ENCODE measurements around the gene GTF2H4. TPM values are rescaled to one million over a fixed set of nuclear protein-coding genes. Genes with fewer than 3 reads are reported as not detected.
A peak's percentile ranks its signal among the peaks of the same experiment; 100 is the strongest.

GTF2H4 gene
- total and polyA plus RNA-seq, 5 experiments from 2014 or later: 5.1 to 33.9 (median 8.3) TPM

GRCh38 chr6:30954631-30955366 is 46.8 kb downstream of the GTF2H4 start:
- H3K4me3 Mint-ChIP-seq: peak overlapping the region; percentile 80 to 92 (median 86)
- no peak for ATAC-seq
- H3K27ac Mint-ChIP-seq: peak overlapping the region; percentile 64 to 97 (median 90)
- H3K36me3 Mint-ChIP-seq: peaks cover 0 to 2% (median 0%) of the 10 kb centered on the region in 3 donors
- H3K4me1 Mint-ChIP-seq: peaks cover 10 to 28% (median 21%) of the 10 kb centered on the region in 4 donors
- no peak for DNase-seq
- peaks cover 0 to 17% (median 0%) of the 10 kb centered on the region in 9 donors for H3K9me3 Mint-ChIP-seq
- POLR2A ChIA-PET: interaction anchor here (0.5 to 2.0 kb wide), 13 partner anchors 7 to 742 kb away, joined by 3 to 11 read pairs (median 4); partner anchors contain the start of genes GTF2H4, SFTA2, TRIM26 and TRIM39
- H3K27me3 Mint-ChIP-seq: peaks cover 0 to 26% (median 14%) of the 10 kb centered on the region in 5 donors

- ATAC-seq: peak; percentile 90 to 93
- Mint-ChIP-seq H3K27me3 (peaks cover 0 to 24% (median 7%) of the 10 kb centered on the region in 5 donors), H3K9me3 (peaks cover 0 to 10% (median 0%) of the 10 kb centered on the region in 9 donors), H3K27ac (peak overlapping the region; percentile 80 to 97 (median 92)), H3K4me1 (peaks cover 10 to 28% (median 21%) of the 10 kb centered on the region in 4 donors), H3K4me3 (peak overlapping the region; percentile 80 to 92 (median 86)), H3K36me3 (no peaks in the 10 kb centered on the region)
- POLR2A ChIA-PET: interaction anchor here (0.6 to 2.0 kb wide), 14 partner anchors 8 to 743 kb away, joined by 3 to 11 read pairs (median 4); partner anchors contain the start of genes GTF2H4, SFTA2, TRIM26 and TRIM39
- DNase-seq: peak; percentile 56 to 88 (median 71)
These were observed 47.5 kb downstream of the GTF2H4 start for GRCh38 chr6:30955367-30956042.

- Mint-ChIP-seq H3K27ac (peak overlapping the region in 3 of 10 donors; percentile 35 to 80 (median 41)), H3K9me3 (no peaks in the 10 kb centered on the region), H3K36me3 (no peaks in the 10 kb centered on the region), H3K27me3 (peaks cover 0 to 18% (median 5%) of the 10 kb centered on the region in 5 donors), H3K4me1 (peaks cover 6 to 30% (median 21%) of the 10 kb centered on the region in 4 donors), H3K4me3 (peak overlapping the region in 2 of 10 donors; percentile 16 to 26)
- ATAC-seq: no peak
- DNase-seq: no peak
- POLR2A ChIA-PET: no interaction called here
These were observed 49.7 kb downstream of the GTF2H4 start for GRCh38 chr6:30957716-30958115.

- H3K9me3 Mint-ChIP-seq: no peaks in the 10 kb centered on the region
- H3K4me1 Mint-ChIP-seq: peaks cover 14 to 25% (median 24%) of the 10 kb centered on the region in 4 donors
- DNase-seq (no peak), ATAC-seq (no peak)
- peak overlapping the region in 1 of 10 donors; percentile 53 for H3K27ac Mint-ChIP-seq
- H3K27me3 Mint-ChIP-seq: peaks cover 14 to 27% (median 22%) of the 10 kb centered on the region in 5 donors
- H3K4me3 Mint-ChIP-seq: no peak overlapping the region
- POLR2A ChIA-PET: no interaction called here
- H3K36me3 Mint-ChIP-seq: no peaks in the 10 kb centered on the region
These were observed 53.1 kb downstream of the GTF2H4 start for GRCh38 chr6:30960907-30961673.

GRCh38 chr6:30962716-30963115 is 54.7 kb downstream of the GTF2H4 start:
- H3K36me3 Mint-ChIP-seq: no peaks in the 10 kb centered on the region
- DNase-seq: no peak
- H3K4me3 Mint-ChIP-seq: no peak overlapping the region
- POLR2A ChIA-PET: no interaction called here
- H3K4me1 Mint-ChIP-seq: peaks cover 10 to 20% (median 15%) of the 10 kb centered on the region in 4 donors
- H3K9me3 Mint-ChIP-seq: no peaks in the 10 kb centered on the region
- peaks cover 15 to 34% (median 26%) of the 10 kb centered on the region in 5 donors for H3K27me3 Mint-ChIP-seq
- ATAC-seq: no peak
- no peak overlapping the region for H3K27ac Mint-ChIP-seq

GRCh38 chr6:30963641-30964040 is 55.6 kb downstream of the GTF2H4 start:
- H3K27ac Mint-ChIP-seq: no peak overlapping the region
- H3K27me3 Mint-ChIP-seq: peaks cover 15 to 30% (median 26%) of the 10 kb centered on the region in 5 donors
- no peaks in the 10 kb centered on the region for H3K9me3 Mint-ChIP-seq

More at GRCh38 chr6:30963641-30964040, 55.6 kb downstream of the GTF2H4 start:
- Mint-ChIP-seq H3K4me1 (peaks cover 10 to 16% (median 14%) of the 10 kb centered on the region in 4 donors), H3K36me3 (no peaks in the 10 kb centered on the region), H3K4me3 (no peak overlapping the region)
- ATAC-seq (no peak), DNase-seq (no peak)
- POLR2A ChIA-PET: no interaction called here

Small RNA genes within 50 kb of the gene (microRNA-seq; reads per million reads assigned to microRNA genes)
- gene MIR4640 (ENCODE audit: borderline microRNAs expressed): not detected

Other genes starting within 250 kb of the GTF2H4 start
- 10 to 100 TPM; 42.1 to 45.6 TPM for gene DHX16, start 235.2 kb upstream of the GTF2H4 start, total RNA-seq
- 10 to 100 TPM; 17.7 to 31.2 (median 18.7) TPM for gene DHX16, start 235.2 kb upstream of the GTF2H4 start, polyA plus RNA-seq
- 10 to 100 TPM; 79.0 to 82.0 TPM for gene PPP1R18, start 221.6 kb upstream of the GTF2H4 start, total RNA-seq
- 10 to 100 TPM; 79.8 to 98.6 (median 95.7) TPM for gene PPP1R18, start 221.6 kb upstream of the GTF2H4 start, polyA plus RNA-seq
- 1 to 10 TPM; 2.4 TPM for gene NRM, start 217.2 kb upstream of the GTF2H4 start, total RNA-seq
- gene NRM, start 217.2 kb upstream of the GTF2H4 start, polyA plus RNA-seq: 1 to 10 TPM; 3.7 to 5.4 (median 5.4) TPM
- 10 to 100 TPM; 50.8 to 54.9 TPM for gene MDC1, start 190.9 kb upstream of the GTF2H4 start, total RNA-seq
- gene MDC1, start 190.9 kb upstream of the GTF2H4 start, polyA plus RNA-seq: 1 to 10 TPM; 1.3 to 6.3 (median 2.8) TPM
- 100 to 1,000 TPM; 171 to 187 TPM for gene TUBB, start 187.9 kb upstream of the GTF2H4 start, total RNA-seq
- 100 to 1,000 TPM in 1 of 3 donors, 10 to 100 TPM in 2; 79.2 to 116 (median 83.3) TPM for gene TUBB, start 187.9 kb upstream of the GTF2H4 start, polyA plus RNA-seq
- gene FLOT1, start 165.5 kb upstream of the GTF2H4 start, total RNA-seq: 10 to 100 TPM; 74.1 to 79.8 TPM
- 10 to 100 TPM; 76.0 to 98.4 (median 78.4) TPM for gene FLOT1, start 165.5 kb upstream of the GTF2H4 start, polyA plus RNA-seq
- gene IER3, start 163.7 kb upstream of the GTF2H4 start, total RNA-seq: 10 to 100 TPM; 16.0 to 17.0 TPM
- gene IER3, start 163.7 kb upstream of the GTF2H4 start, polyA plus RNA-seq: 1 to 10 TPM in 2 of 3 donors, under 1 TPM in 1; 0.58 to 1.8 (median 1.5) TPM
- gene DDR1, start 23.7 kb upstream of the GTF2H4 start, total RNA-seq: 10 to 100 TPM; 19.8 to 22.8 TPM
- 1 to 10 TPM in 2 of 3 donors, under 1 TPM in 1; 0.57 to 5.4 (median 1.5) TPM for gene DDR1, start 23.7 kb upstream of the GTF2H4 start, polyA plus RNA-seq
- gene VARS2, start 6.0 kb downstream of the GTF2H4 start, total RNA-seq: 10 to 100 TPM; 41.4 to 53.7 TPM
- gene VARS2, start 6.0 kb downstream of the GTF2H4 start, polyA plus RNA-seq: 10 to 100 TPM; 14.1 to 16.3 (median 14.5) TPM
- not detected for gene SFTA2, start 24.0 kb downstream of the GTF2H4 start, total RNA-seq
- under 1 TPM in 1 of 3 donors, not detected in 2; 0.30 TPM for gene SFTA2, start 24.0 kb downstream of the GTF2H4 start, polyA plus RNA-seq
- not detected for gene MUCL3, start 32.8 kb downstream of the GTF2H4 start, total RNA-seq
- gene MUCL3, start 32.8 kb downstream of the GTF2H4 start, polyA plus RNA-seq: not detected
- not detected for gene MUC21, start 75.5 kb downstream of the GTF2H4 start, total RNA-seq
- gene MUC21, start 75.5 kb downstream of the GTF2H4 start, polyA plus RNA-seq: not detected
- gene MUC22, start 102.3 kb downstream of the GTF2H4 start, total RNA-seq: not detected
- not detected for gene MUC22, start 102.3 kb downstream of the GTF2H4 start, polyA plus RNA-seq
- not detected for gene C6orf15, start 204.4 kb downstream of the GTF2H4 start, total RNA-seq
- gene C6orf15, start 204.4 kb downstream of the GTF2H4 start, polyA plus RNA-seq: not detected
- not detected for gene PSORS1C1, start 206.6 kb downstream of the GTF2H4 start, total RNA-seq
- not detected for gene PSORS1C1, start 206.6 kb downstream of the GTF2H4 start, polyA plus RNA-seq
- gene CDSN, start 212.2 kb downstream of the GTF2H4 start, total RNA-seq: not detected
- not detected for gene CDSN, start 212.2 kb downstream of the GTF2H4 start, polyA plus RNA-seq
- not detected for gene PSORS1C2, start 230.9 kb downstream of the GTF2H4 start, total RNA-seq
- not detected for gene PSORS1C2, start 230.9 kb downstream of the GTF2H4 start, polyA plus RNA-seq
- 10 to 100 TPM; 36.4 to 37.8 TPM for gene CCHCR1, start 249.6 kb downstream of the GTF2H4 start, total RNA-seq
- gene CCHCR1, start 249.6 kb downstream of the GTF2H4 start, polyA plus RNA-seq: 1 to 10 TPM; 6.3 to 9.2 (median 6.4) TPM